GM19351 (cell line): ENCODE data around the gene CCDC86.

Source experiments
- ATAC-seq: cut with Tn5 transposase; IDR thresholded peaks from one replicate; pipeline ENCODE4 v1.9.1; 2021; ENCODE audit warnings: mild to moderate bottlenecking, moderate library complexity; ENCODE audit not compliant: unreplicated experiment

CCDC86 gene

GRCh38 chr11:60867871-60868681 lies 26.2 kb downstream of the CCDC86 start:
- ATAC-seq = no peak

GRCh38 chr11:60868682-60869450 lies 27.0 kb downstream of the CCDC86 start:
- no peak for ATAC-seq

- no peak for ATAC-seq
Measured at GRCh38 chr11:60869451-60869825, 27.5 kb downstream of the CCDC86 start.

- ATAC-seq = no peak
Measured at GRCh38 chr11:60870276-60870675, 28.4 kb downstream of the CCDC86 start.

- no peak for ATAC-seq
Measured at GRCh38 chr11:60870733-60871377, 28.9 kb downstream of the CCDC86 start.

GRCh38 chr11:60871378-60872061 lies 29.6 kb downstream of the CCDC86 start:
- no peak for ATAC-seq

- ATAC-seq = no peak
Measured at GRCh38 chr11:60872124-60872960, 30.4 kb downstream of the CCDC86 start.

GRCh38 chr11:60872961-60873524 lies 31.1 kb downstream of the CCDC86 start:
- no peak for ATAC-seq

- no peak for ATAC-seq
Measured at GRCh38 chr11:60873533-60873932, 31.6 kb downstream of the CCDC86 start.

GRCh38 chr11:60874421-60875365 lies 32.8 kb downstream of the CCDC86 start:
- ATAC-seq = no peak

GRCh38 chr11:60875366-60876167 lies 33.7 kb downstream of the CCDC86 start:
- no peak for ATAC-seq

- ATAC-seq = no peak
Measured at GRCh38 chr11:60876168-60876485, 34.2 kb downstream of the CCDC86 start.

GRCh38 chr11:60878245-60879101 lies 36.6 kb downstream of the CCDC86 start:
- no peak for ATAC-seq

GRCh38 chr11:60879104-60879503 lies 37.2 kb downstream of the CCDC86 start:
- no peak for ATAC-seq

- ATAC-seq = no peak
Measured at GRCh38 chr11:60879971-60880588, 38.2 kb downstream of the CCDC86 start.

- ATAC-seq = no peak
Measured at GRCh38 chr11:60880643-60881282, 38.9 kb downstream of the CCDC86 start.
